GM10266 (cell line): ENCODE results near the gene CPNE4.
"Not testable (repeated sequence)": the region's sequence is repeated elsewhere in the genome, so short reads cannot be mapped to it uniquely, and the experiment has no call there.

Source experiments
- DNase-seq: peaks from one replicate; pipeline ENCODE4 v3.0.0; 2012; ENCODE audit errors: extremely low spot score
- CTCF ChIP-seq: IDR thresholded peaks from 2 replicates; pipeline ENCODE4 v1.5.1; 2012; ENCODE audit warnings: mild to moderate bottlenecking, low read depth; ENCODE audit not compliant: control insufficient read depth, insufficient read depth; ENCODE audit errors: missing control alignments

Gene CPNE4

GRCh38 chr3:131972091-131972490, 62.7 kb downstream of the CPNE4 start:
- DNase-seq = no peak
- TF ChIP-seq CTCF = no peak

- not testable (repeated sequence) for DNase-seq
Measured at GRCh38 chr3:131963442-131963841, 71.4 kb downstream of the CPNE4 start.

- no peak for DNase-seq
- no peak for TF ChIP-seq CTCF
Measured at GRCh38 chr3:131962982-131963381, 71.8 kb downstream of the CPNE4 start.

- no peak for DNase-seq
- no peak for TF ChIP-seq CTCF
Measured at GRCh38 chr3:131960324-131960723, 74.5 kb downstream of the CPNE4 start.

- TF ChIP-seq CTCF = no peak
- DNase-seq = no peak
Measured at GRCh38 chr3:131957980-131958379, 76.8 kb downstream of the CPNE4 start.

- no peak for DNase-seq
- TF ChIP-seq CTCF = no peak
Measured at GRCh38 chr3:131957511-131957910, 77.3 kb downstream of the CPNE4 start.

- no peak for DNase-seq
- TF ChIP-seq CTCF = no peak
Measured at GRCh38 chr3:131948806-131949205, 86.0 kb downstream of the CPNE4 start.

- no peak for TF ChIP-seq CTCF
- DNase-seq = no peak
Measured at GRCh38 chr3:131944676-131945075, 90.1 kb downstream of the CPNE4 start.
